Measurements from ENCODE around the gene TNPO2. TPM values are rescaled to one million over a fixed set of nuclear protein-coding genes. Genes with fewer than 3 reads are reported as not detected.

The TNPO2 gene
- total RNA-seq, 4 donors from 2014 or later = 56.1 to 120 (median 77.6) TPM

GRCh38 chr19:12751635-12752034 lies 27.9 kb upstream of the TNPO2 start, which contains the start of gene BEST2:
Gene BEST2, plus strand, starts transcription at chr19:12751791. Its CDS starts 802 bp downstream, at chr19:12752593.
- peaks cover 0 to 8% (median 0%) of the 10 kb centered on the region in 4 donors for H3K9me3 ChIP-seq
- H3K27ac ChIP-seq = no peak within 1 kb of the TSS
- H3K27me3 ChIP-seq = peaks cover 0 to 36% of the 10 kb centered on the region in 2 donors
- no peak for DNase-seq (ENCODE audit: low spot score in 2 of 2)
- TF ChIP-seq CTCF (IDR thresholded peaks at IDR 0.05) (no peak), POLR2A (IDR thresholded peaks at IDR 0.05) (no peak), EP300 (IDR thresholded peaks at IDR 0.05) (no peak)
- H3K4me1 ChIP-seq = peaks cover 0 to 15% (median 0%) of the 10 kb centered on the region in 4 donors
- whole genome bisulfite sequencing, 2 donors = 51 to 53% methylated on average over 14 of the region's 14 CpGs
- peaks cover 0 to 23% (median 3%) of the 10 kb centered on the region in 3 donors for H3K36me3 ChIP-seq
- H3K4me3 ChIP-seq = no peak within 1 kb of the TSS

DNA sequence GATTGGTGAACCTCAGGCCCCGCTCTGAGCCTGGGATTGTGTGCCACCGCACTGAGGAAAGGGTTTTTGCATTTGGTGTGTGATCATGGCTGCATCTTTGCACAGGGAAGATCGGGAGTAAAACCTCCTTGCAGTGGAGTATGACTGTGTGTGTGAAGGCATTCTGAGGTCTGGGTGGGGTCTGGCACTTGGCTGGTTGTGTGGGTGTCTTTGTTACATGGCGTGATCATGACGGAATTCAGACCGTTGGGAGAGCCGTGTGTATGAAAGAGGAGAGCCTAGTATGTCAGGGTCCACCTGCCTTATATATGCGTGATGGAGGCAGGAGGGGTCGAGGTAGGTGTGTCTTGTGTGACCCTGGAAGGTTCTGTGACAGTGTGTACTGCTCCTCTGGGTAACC lies 27.1 kb upstream of the TNPO2 start:
- Histone ChIP-seq H3K27ac (no peak overlapping the region), H3K4me3 (no peak overlapping the region), H3K27me3 (peaks cover 0 to 36% of the 10 kb centered on the region in 2 donors), H3K36me3 (peaks cover 0 to 31% (median 3%) of the 10 kb centered on the region in 3 donors), H3K4me1 (peaks cover 0 to 15% (median 0%) of the 10 kb centered on the region in 4 donors), H3K9me3 (peaks cover 0 to 8% (median 0%) of the 10 kb centered on the region in 4 donors)
- DNase-seq (ENCODE audit: low spot score in 2 of 2) = no peak
- 45 to 46% methylated on average over 9 of the region's 9 CpGs for WGBS, 2 donors
- TF ChIP-seq EP300 (IDR thresholded peaks at IDR 0.05) = no peak
- TF ChIP-seq POLR2A (IDR thresholded peaks at IDR 0.05) = no peak
- no peak for TF ChIP-seq CTCF (IDR thresholded peaks at IDR 0.05)

DNA sequence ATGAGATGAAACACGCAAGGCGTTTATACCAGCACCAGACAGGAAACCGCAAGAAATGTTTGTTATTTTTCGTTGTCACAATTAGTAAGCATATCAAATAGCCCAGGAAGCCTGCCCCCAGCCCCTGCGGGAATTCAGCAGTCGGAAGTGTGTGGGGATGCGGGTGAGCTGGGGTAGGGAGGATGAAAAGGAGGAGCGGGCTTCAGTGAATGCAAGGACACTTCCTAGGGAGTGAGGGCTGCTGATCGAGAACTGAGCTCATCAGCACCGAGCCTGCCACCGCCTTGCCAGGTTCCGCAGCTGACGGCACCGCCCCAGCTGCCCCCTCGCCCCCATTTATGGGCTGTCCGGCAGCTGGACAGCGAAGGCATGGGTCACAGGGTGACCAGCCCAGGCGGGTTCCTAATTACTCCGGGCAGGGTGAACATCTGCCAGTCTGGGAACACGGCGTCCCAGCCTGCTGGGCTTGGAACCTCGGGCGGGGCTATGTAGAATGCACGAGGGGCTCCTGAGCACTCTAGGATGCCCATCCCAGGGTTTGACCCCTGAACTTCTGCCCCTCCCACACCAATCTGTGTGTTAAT lies 26.3 kb upstream of the TNPO2 start:
- peaks cover 0 to 15% (median 0%) of the 10 kb centered on the region in 4 donors for H3K4me1 ChIP-seq
- TF ChIP-seq CTCF (IDR thresholded peaks at IDR 0.05) = no peak
- TF ChIP-seq EP300 (IDR thresholded peaks at IDR 0.05) = peak in 1 of 2 donors; percentile 7
- H3K36me3 ChIP-seq = peaks cover 3 to 39% (median 5%) of the 10 kb centered on the region in 3 donors
- H3K27ac ChIP-seq = no peak overlapping the region
- WGBS, 2 donors = 28 to 31% methylated on average over 14 to 24 of the region's 24 CpGs
- peaks cover 0 to 8% (median 0%) of the 10 kb centered on the region in 4 donors for H3K9me3 ChIP-seq
- DNase-seq (ENCODE audit: low spot score in 2 of 2) = no peak
- peaks cover 0 to 36% of the 10 kb centered on the region in 2 donors for H3K27me3 ChIP-seq
- H3K4me3 ChIP-seq = no peak overlapping the region

GRCh38 chr19:12748489-12748888 lies 24.8 kb upstream of the TNPO2 start:
- TF ChIP-seq POLR2A (IDR thresholded peaks at IDR 0.05) = no peak
- no peak for TF ChIP-seq EP300 (IDR thresholded peaks at IDR 0.05)
- no peak for TF ChIP-seq CTCF (IDR thresholded peaks at IDR 0.05)
- Histone ChIP-seq H3K4me3 (no peak overlapping the region), H3K4me1 (peaks cover 0 to 15% (median 0%) of the 10 kb centered on the region in 4 donors), H3K27ac (no peak overlapping the region), H3K27me3 (peaks cover 0 to 34% of the 10 kb centered on the region in 2 donors), H3K36me3 (peaks cover 3 to 55% (median 5%) of the 10 kb centered on the region in 3 donors), H3K9me3 (peaks cover 0 to 8% (median 0%) of the 10 kb centered on the region in 4 donors)
- 69 to 81% methylated on average over 6 of the region's 6 CpGs for WGBS, 2 donors
- no peak for DNase-seq (ENCODE audit: low spot score in 2 of 2)

DNA sequence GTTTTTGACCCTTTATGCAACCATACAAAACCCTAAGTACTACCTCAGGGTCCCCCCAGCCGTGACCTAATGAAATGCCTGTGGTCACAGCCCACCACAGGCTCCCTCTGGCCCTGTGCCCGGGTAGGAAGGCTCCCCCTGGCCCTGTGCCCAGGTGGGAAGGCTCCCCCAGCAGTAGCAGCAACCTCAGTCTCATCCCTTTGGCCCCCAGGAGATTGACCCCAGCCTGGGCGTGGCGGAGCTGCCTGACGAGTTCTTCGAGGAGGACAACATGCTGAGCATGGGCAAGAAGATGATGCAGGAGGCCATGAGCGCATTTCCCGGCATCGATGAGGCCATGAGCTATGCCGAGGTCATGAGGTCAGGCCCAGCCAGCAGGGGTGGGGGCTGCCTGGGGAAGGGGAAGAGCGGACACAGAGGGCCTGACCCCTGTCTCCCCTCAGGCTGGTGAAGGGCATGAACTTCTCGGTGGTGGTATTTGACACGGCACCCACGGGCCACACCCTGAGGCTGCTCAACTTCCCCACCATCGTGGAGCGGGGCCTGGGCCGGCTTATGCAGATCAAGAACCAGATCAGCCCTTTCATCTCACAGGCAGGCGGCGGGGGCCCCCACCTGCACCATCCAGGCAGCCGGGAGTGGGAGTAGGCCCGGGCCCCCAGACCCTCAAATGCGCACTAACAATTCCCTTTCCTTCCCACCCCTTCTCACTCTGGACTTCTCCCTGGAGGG lies 21.6 kb upstream of the TNPO2 start:
- no peak overlapping the region for H3K27ac ChIP-seq
- peaks cover 0 to 6% (median 0%) of the 10 kb centered on the region in 4 donors for H3K4me1 ChIP-seq
- 71% methylated on average over 22 of the region's 22 CpGs for WGBS, 2 donors
- H3K27me3 ChIP-seq = peaks cover 0 to 7% of the 10 kb centered on the region in 2 donors
- H3K36me3 ChIP-seq = peaks cover 3 to 86% (median 5%) of the 10 kb centered on the region in 3 donors
- DNase-seq (ENCODE audit: low spot score in 2 of 2) = no peak
- peaks cover 0 to 8% (median 0%) of the 10 kb centered on the region in 4 donors for H3K9me3 ChIP-seq
- no peak for TF ChIP-seq CTCF (IDR thresholded peaks at IDR 0.05)
- no peak for TF ChIP-seq POLR2A (IDR thresholded peaks at IDR 0.05)
- no peak for TF ChIP-seq EP300 (IDR thresholded peaks at IDR 0.05)
- no peak overlapping the region for H3K4me3 ChIP-seq

Measured in tibial nerve (tissue), 4 donors.